HG03469 (cell line): ENCODE measurements around the gene TTN.

ENCODE experiments used
- ATAC-seq: cut with Tn5 transposase; IDR thresholded peaks from one replicate; pipeline ENCODE4 v1.9.1; 2021; ENCODE audit warnings: mild to moderate bottlenecking, moderate library complexity, moderate number of reproducible peaks; ENCODE audit not compliant: unreplicated experiment

Gene TTN

GRCh38 chr2:178756343-178756742 lies 50.9 kb downstream of the TTN start:
- no peak for ATAC-seq

GRCh38 chr2:178747767-178748166 lies 59.5 kb downstream of the TTN start:
- ATAC-seq = no peak

GRCh38 chr2:178734518-178734917 lies 72.7 kb downstream of the TTN start:
- ATAC-seq = no peak

- ATAC-seq = no peak
Measured at GRCh38 chr2:178733975-178734374, 73.2 kb downstream of the TTN start.

- ATAC-seq = no peak
Measured at GRCh38 chr2:178732913-178733312, 74.3 kb downstream of the TTN start.

- no peak for ATAC-seq
Measured at GRCh38 chr2:178731300-178731699, 75.9 kb downstream of the TTN start.

GRCh38 chr2:178730049-178730448 lies 77.2 kb downstream of the TTN start:
- ATAC-seq = no peak

- no peak for ATAC-seq
Measured at GRCh38 chr2:178723786-178724346, 83.4 kb downstream of the TTN start.

- ATAC-seq = no peak
Measured at GRCh38 chr2:178722296-178722695, 84.9 kb downstream of the TTN start.

GRCh38 chr2:178718988-178719387 lies 88.2 kb downstream of the TTN start:
- no peak for ATAC-seq

- no peak for ATAC-seq
Measured at GRCh38 chr2:178718283-178718682, 88.9 kb downstream of the TTN start.

- no peak for ATAC-seq
Measured at GRCh38 chr2:178716394-178716793, 90.8 kb downstream of the TTN start.

- no peak for ATAC-seq
Measured at GRCh38 chr2:178715366-178715765, 91.9 kb downstream of the TTN start.

- no peak for ATAC-seq
Measured at GRCh38 chr2:178707476-178707875, 99.7 kb downstream of the TTN start.

GRCh38 chr2:178704876-178705275 lies 102.3 kb downstream of the TTN start:
- ATAC-seq = no peak

- no peak for ATAC-seq
Measured at GRCh38 chr2:178702361-178702760, 104.9 kb downstream of the TTN start.

- ATAC-seq = no peak
Measured at GRCh38 chr2:178700922-178701342, 106.3 kb downstream of the TTN start.

- ATAC-seq = no peak
Measured at GRCh38 chr2:178700136-178700535, 107.1 kb downstream of the TTN start.

GRCh38 chr2:178692845-178693244 lies 114.4 kb downstream of the TTN start:
- ATAC-seq = no peak

- no peak for ATAC-seq
Measured at GRCh38 chr2:178689808-178690207, 117.4 kb downstream of the TTN start.

GRCh38 chr2:178683877-178684276 lies 123.3 kb downstream of the TTN start:
- no peak for ATAC-seq

- ATAC-seq = no peak
Measured at GRCh38 chr2:178681081-178681480, 126.1 kb downstream of the TTN start.

- ATAC-seq = no peak
Measured at GRCh38 chr2:178679891-178680290, 127.3 kb downstream of the TTN start.
